T-helper 2 cell treated with Interferon-gamma antibody and Interleukin-4, amounts not matched to agents 5 μg/mL and 100 μg/mL, for 36 hours (primary cell): ENCODE data around the gene AGK.

ENCODE experiments used
- DNase-seq: peaks from one replicate; pipeline ENCODE4 v3.0.0; 2021; ENCODE audit warnings: low spot score
- H3K27ac Mint-ChIP-seq: one replicate; pipeline ENCODE4 v1.8.0; 2021; ENCODE audit warnings: mild to moderate bottlenecking, mixed read lengths
- H3K27me3 Mint-ChIP-seq: one replicate; pipeline ENCODE4 v1.8.0; 2021; ENCODE audit warnings: low read depth, mixed read lengths
- H3K36me3 Mint-ChIP-seq: one replicate; pipeline ENCODE4 v1.8.0; 2021; ENCODE audit warnings: low read depth, mixed read lengths
- H3K4me1 Mint-ChIP-seq: one replicate; pipeline ENCODE4 v1.8.0; 2021; ENCODE audit warnings: low read depth, mixed read lengths
- H3K4me3 Mint-ChIP-seq: one replicate; pipeline ENCODE4 v1.8.0; 2022; ENCODE audit warnings: mild to moderate bottlenecking, moderate library complexity, mixed read lengths
- H3K9me3 Mint-ChIP-seq: one replicate; pipeline ENCODE4 v1.8.0; 2021; ENCODE audit warnings: mixed read lengths

The AGK gene

GRCh38 chr7:141551094-141551781 is at the start of gene AGK:
Gene AGK, plus strand, starts transcription at chr7:141551410. Its CDS starts 4,057 bp downstream, at chr7:141555467.
- Mint-ChIP-seq H3K36me3 (peaks cover 25% of the 10 kb centered on the region), H3K27ac (peak within 1 kb of the TSS; percentile 84), H3K4me1 (peaks cover 32% of the 10 kb centered on the region), H3K27me3 (no peaks in the 10 kb centered on the region), H3K9me3 (no peaks in the 10 kb centered on the region), H3K4me3 (peak within 1 kb of the TSS; percentile 85)
- DNase-seq = peak; percentile 80

- no peaks in the 10 kb centered on the region for H3K4me1 Mint-ChIP-seq
- peaks cover 33% of the 10 kb centered on the region for H3K27me3 Mint-ChIP-seq
- DNase-seq = no peak
- H3K9me3 Mint-ChIP-seq = no peaks in the 10 kb centered on the region
- no peak overlapping the region for H3K27ac Mint-ChIP-seq
- H3K4me3 Mint-ChIP-seq = no peak overlapping the region
- no peaks in the 10 kb centered on the region for H3K36me3 Mint-ChIP-seq
These were observed 49.8 kb upstream of the AGK start for GRCh38 chr7:141501451-141501850.

DNA sequence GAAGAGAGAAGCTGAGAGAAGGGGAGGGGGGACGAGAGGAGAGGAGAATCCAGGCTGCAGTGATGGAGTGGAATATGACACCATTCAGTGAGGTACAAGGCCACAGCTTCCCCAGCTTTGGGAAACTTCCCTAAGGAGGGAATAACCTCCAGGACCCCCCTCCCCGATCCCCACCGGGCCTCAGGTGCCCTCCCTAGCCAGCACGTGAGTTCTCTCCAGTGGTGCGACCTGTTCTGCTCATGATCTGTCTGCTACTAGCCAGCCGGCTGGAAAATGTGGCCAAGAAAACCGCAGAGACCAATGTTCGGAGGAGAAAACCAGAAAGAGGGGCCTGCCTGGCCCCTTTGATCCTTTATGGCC is 39.9 kb upstream of the AGK start:
- Mint-ChIP-seq H3K27me3 (peaks cover 63% of the 10 kb centered on the region), H3K36me3 (no peaks in the 10 kb centered on the region), H3K9me3 (peaks cover 3% of the 10 kb centered on the region), H3K4me3 (peak overlapping the region; percentile 58), H3K27ac (no peak overlapping the region), H3K4me1 (peaks cover 9% of the 10 kb centered on the region)
- no peak for DNase-seq

- H3K4me3 Mint-ChIP-seq = peak overlapping the region; percentile 58
- no peak for DNase-seq
- H3K27ac Mint-ChIP-seq = no peak overlapping the region
- H3K4me1 Mint-ChIP-seq = peaks cover 9% of the 10 kb centered on the region
- no peaks in the 10 kb centered on the region for H3K36me3 Mint-ChIP-seq
- H3K27me3 Mint-ChIP-seq = peaks cover 65% of the 10 kb centered on the region
- peaks cover 3% of the 10 kb centered on the region for H3K9me3 Mint-ChIP-seq
These were observed 39.4 kb upstream of the AGK start for GRCh38 chr7:141511676-141512396.

DNA sequence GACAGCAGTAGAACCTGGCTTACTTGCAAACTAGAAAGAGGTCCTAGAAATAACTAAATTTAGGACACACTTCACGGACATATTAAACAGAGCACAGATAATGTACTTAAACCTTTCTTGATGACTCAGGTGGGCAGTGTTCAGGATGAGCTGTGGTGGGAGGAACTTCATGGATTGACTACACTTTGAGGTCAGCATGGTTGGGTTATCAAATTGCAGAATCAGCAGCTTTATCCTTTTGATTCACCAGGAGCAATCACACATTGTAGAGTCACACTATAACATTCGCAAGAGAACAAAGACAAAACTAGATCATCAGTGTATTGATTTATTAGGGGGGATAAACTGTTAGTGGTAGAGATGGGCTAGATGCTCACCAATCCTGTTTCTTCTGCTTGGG is 38.6 kb upstream of the AGK start:
- Mint-ChIP-seq H3K36me3 (no peaks in the 10 kb centered on the region), H3K27me3 (peaks cover 65% of the 10 kb centered on the region), H3K9me3 (peaks cover 3% of the 10 kb centered on the region), H3K27ac (no peak overlapping the region), H3K4me1 (peaks cover 9% of the 10 kb centered on the region), H3K4me3 (peak overlapping the region; percentile 58)
- peak; percentile 20 for DNase-seq

- Mint-ChIP-seq H3K4me1 (peaks cover 9% of the 10 kb centered on the region), H3K4me3 (no peak overlapping the region), H3K9me3 (peaks cover 3% of the 10 kb centered on the region), H3K27me3 (peaks cover 60% of the 10 kb centered on the region), H3K36me3 (no peaks in the 10 kb centered on the region), H3K27ac (no peak overlapping the region)
- no peak for DNase-seq
These were observed 37.5 kb upstream of the AGK start for GRCh38 chr7:141513720-141514119.

GRCh38 chr7:141515941-141516340 is 35.3 kb upstream of the AGK start:
- H3K4me3 Mint-ChIP-seq = no peak overlapping the region
- H3K4me1 Mint-ChIP-seq = peaks cover 9% of the 10 kb centered on the region
- no peaks in the 10 kb centered on the region for H3K36me3 Mint-ChIP-seq
- DNase-seq = no peak
- H3K9me3 Mint-ChIP-seq = peaks cover 3% of the 10 kb centered on the region
- H3K27me3 Mint-ChIP-seq = peaks cover 55% of the 10 kb centered on the region
- no peak overlapping the region for H3K27ac Mint-ChIP-seq

GRCh38 chr7:141519623-141520022 is 31.6 kb upstream of the AGK start:
- DNase-seq = no peak
- Mint-ChIP-seq H3K36me3 (no peaks in the 10 kb centered on the region), H3K27ac (no peak overlapping the region), H3K27me3 (peaks cover 30% of the 10 kb centered on the region), H3K4me3 (no peak overlapping the region), H3K4me1 (no peaks in the 10 kb centered on the region), H3K9me3 (no peaks in the 10 kb centered on the region)

GRCh38 chr7:141522657-141523342 is 28.4 kb upstream of the AGK start:
- H3K27ac Mint-ChIP-seq = no peak overlapping the region

GRCh38 chr7:141525973-141526514 is 25.2 kb upstream of the AGK start:
- Mint-ChIP-seq H3K9me3 (no peaks in the 10 kb centered on the region), H3K27ac (no peak overlapping the region), H3K4me1 (no peaks in the 10 kb centered on the region), H3K27me3 (peaks cover 30% of the 10 kb centered on the region), H3K4me3 (no peak overlapping the region), H3K36me3 (no peaks in the 10 kb centered on the region)
- DNase-seq = no peak

More at GRCh38 chr7:141522657-141523342, 28.4 kb upstream of the AGK start:
- no peaks in the 10 kb centered on the region for H3K4me1 Mint-ChIP-seq
- H3K36me3 Mint-ChIP-seq = no peaks in the 10 kb centered on the region
- no peaks in the 10 kb centered on the region for H3K9me3 Mint-ChIP-seq
- H3K4me3 Mint-ChIP-seq = no peak overlapping the region
- H3K27me3 Mint-ChIP-seq = peaks cover 29% of the 10 kb centered on the region
- no peak for DNase-seq

GRCh38 chr7:141527076-141527475 is 24.1 kb upstream of the AGK start:
- no peak overlapping the region for H3K4me3 Mint-ChIP-seq
- H3K9me3 Mint-ChIP-seq = no peaks in the 10 kb centered on the region
- H3K36me3 Mint-ChIP-seq = no peaks in the 10 kb centered on the region
- H3K4me1 Mint-ChIP-seq = no peaks in the 10 kb centered on the region
- no peak for DNase-seq
- H3K27me3 Mint-ChIP-seq = peaks cover 30% of the 10 kb centered on the region
- no peak overlapping the region for H3K27ac Mint-ChIP-seq

DNA sequence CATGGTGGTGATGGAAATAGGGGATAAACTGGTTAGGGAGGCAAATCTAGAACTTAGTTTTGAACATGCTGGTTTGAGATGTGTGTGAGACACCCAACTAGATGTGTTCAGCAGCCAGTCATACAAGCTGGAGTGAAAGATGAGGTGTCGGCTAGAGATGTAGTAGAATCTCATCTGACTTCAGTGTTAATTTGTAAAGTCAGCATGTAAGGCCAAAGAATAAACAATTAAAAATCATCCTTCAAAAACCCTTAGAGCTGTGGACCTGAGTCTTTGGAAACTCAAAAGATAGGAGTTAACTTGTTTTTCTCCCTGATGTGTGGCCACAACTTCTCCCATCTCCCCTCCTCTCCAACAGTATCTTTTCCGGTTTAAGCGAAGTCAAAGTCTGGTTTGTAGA is 22.8 kb upstream of the AGK start:
- H3K9me3 Mint-ChIP-seq = no peaks in the 10 kb centered on the region
- H3K4me1 Mint-ChIP-seq = peaks cover under 1% of the 10 kb centered on the region
- H3K27me3 Mint-ChIP-seq = peaks cover 27% of the 10 kb centered on the region

DNA sequence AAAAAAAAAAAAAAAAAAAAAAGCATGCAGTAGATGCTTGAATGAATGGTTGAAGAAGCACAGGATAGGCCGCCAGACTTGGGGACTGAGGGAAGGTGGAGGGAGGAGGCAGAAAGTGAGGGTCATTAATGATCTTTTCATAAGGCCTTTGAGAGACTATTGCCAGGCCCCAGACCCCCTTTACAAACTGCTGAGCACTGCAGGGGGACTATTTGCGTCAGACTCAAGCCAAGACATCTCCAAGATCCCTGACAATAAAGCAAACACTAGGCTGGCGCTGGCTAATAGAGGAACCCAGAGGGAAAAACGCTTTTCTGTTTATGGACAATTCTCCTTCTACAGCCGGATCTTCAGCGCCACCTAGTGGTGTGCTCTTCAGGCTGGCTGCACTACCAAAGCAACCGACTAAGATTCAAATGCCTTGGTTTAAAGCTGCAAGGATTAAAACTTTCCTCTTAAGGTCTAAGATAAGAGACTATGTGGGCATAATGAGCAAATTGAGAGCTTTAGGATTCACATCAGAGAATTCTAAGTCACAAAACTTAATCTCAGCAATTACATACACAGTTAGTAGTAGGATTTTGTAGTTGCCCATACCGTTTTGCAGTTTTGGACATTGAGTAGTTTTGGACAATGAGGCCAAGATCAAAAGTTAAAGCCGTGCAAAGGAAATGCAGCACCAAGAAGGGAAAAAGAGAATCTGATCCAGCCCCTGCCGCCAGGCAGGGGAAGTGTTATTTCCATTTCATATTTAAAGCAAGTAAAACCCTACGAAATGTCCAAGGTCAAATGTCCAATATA is 17.9 kb upstream of the AGK start:
- H3K27ac Mint-ChIP-seq = no peak overlapping the region
- H3K9me3 Mint-ChIP-seq = no peaks in the 10 kb centered on the region
- H3K27me3 Mint-ChIP-seq = peaks cover 29% of the 10 kb centered on the region
- DNase-seq = peak; percentile 31
- no peaks in the 10 kb centered on the region for H3K36me3 Mint-ChIP-seq
- peaks cover 2% of the 10 kb centered on the region for H3K4me1 Mint-ChIP-seq
- no peak overlapping the region for H3K4me3 Mint-ChIP-seq

More for the DNA sequence above, 22.8 kb upstream of the AGK start:
- Mint-ChIP-seq H3K36me3 (no peaks in the 10 kb centered on the region), H3K4me3 (no peak overlapping the region), H3K27ac (no peak overlapping the region)
- DNase-seq = no peak
